HFF-Myc (cell line): ENCODE measurements around the gene SBF2.

Experiments
- DNase-seq: peaks from one replicate; pipeline ENCODE4 v3.0.0-alpha.2; 2011; ENCODE audit warnings: low read depth; ENCODE audit errors: extremely low read depth
- H3K4me3 ChIP-seq: replicated peaks from 2 replicates; pipeline ENCODE4 v1.5.1; 2011; ENCODE audit warnings: low read depth, mild to moderate bottlenecking, control low read depth, low read length
- CTCF ChIP-seq: IDR thresholded peaks from 2 replicates; pipeline ENCODE4 v1.5.1; 2012; ENCODE audit warnings: mild to moderate bottlenecking, low read depth, low read length, control low read depth; ENCODE audit errors: missing control alignments

SBF2 gene

GRCh38 chr11:10114593-10115404, 179.2 kb downstream of the SBF2 start:
- TF ChIP-seq CTCF: no peak
- no peak for DNase-seq
- no peak overlapping the region for H3K4me3 ChIP-seq

- TF ChIP-seq CTCF: no peak
- no peak for DNase-seq
- H3K4me3 ChIP-seq: no peak overlapping the region
Measured at GRCh38 chr11:10113852-10114251, 180.2 kb downstream of the SBF2 start.

GRCh38 chr11:10109806-10110205, 184.2 kb downstream of the SBF2 start:
- H3K4me3 ChIP-seq: no peak overlapping the region
- peak; percentile 66 for DNase-seq
- no peak for TF ChIP-seq CTCF

GRCh38 chr11:10108915-10109680, 184.9 kb downstream of the SBF2 start:
- TF ChIP-seq CTCF: no peak
- H3K4me3 ChIP-seq: no peak overlapping the region
- DNase-seq: no peak

GRCh38 chr11:10107497-10107896, 186.5 kb downstream of the SBF2 start:
- no peak for TF ChIP-seq CTCF
- H3K4me3 ChIP-seq: no peak overlapping the region
- no peak for DNase-seq

- no peak for DNase-seq
- TF ChIP-seq CTCF: no peak
Measured at GRCh38 chr11:10097615-10098014, 196.4 kb downstream of the SBF2 start.

More at GRCh38 chr11:10097615-10098014, 196.4 kb downstream of the SBF2 start:
- no peak overlapping the region for H3K4me3 ChIP-seq
